ENCODE results near the gene CASQ1.

The CASQ1 gene

DNA sequence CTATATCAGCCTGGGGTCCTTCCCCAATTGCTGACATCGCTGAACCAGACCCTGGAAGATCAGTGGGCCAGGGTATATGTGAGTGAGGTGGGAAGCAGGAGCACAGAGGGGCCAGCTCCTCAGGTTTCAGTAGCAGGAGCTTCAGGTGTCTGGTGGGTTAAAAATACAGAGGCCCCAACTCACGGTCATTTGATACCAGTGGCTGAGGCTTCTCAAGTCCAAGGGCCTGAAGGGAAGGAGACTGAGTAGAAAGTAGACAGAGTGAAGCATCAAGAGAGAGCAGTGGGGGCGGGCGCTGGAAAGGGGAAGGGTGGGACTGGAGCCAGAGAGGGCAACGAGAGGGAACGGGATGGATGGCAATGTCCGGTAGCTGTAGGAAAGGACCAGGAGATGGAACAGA is 2.0 kb upstream of the CASQ1 start:
- TF ChIP-seq CTCF (IDR thresholded peaks at IDR 0.05; ENCODE audit: low read depth, low read length) (no peak), MYC (IDR thresholded peaks at IDR 0.05; ENCODE audit: low read depth, low read length) (no peak), POLR2A (IDR thresholded peaks at IDR 0.05; ENCODE audit: extremely low read depth, insufficient read length) (no peak), MAX (IDR thresholded peaks at IDR 0.05; ENCODE audit: low read depth, low read length) (no peak)
- DNase-seq (ENCODE audit: low read depth) = no peak

DNA sequence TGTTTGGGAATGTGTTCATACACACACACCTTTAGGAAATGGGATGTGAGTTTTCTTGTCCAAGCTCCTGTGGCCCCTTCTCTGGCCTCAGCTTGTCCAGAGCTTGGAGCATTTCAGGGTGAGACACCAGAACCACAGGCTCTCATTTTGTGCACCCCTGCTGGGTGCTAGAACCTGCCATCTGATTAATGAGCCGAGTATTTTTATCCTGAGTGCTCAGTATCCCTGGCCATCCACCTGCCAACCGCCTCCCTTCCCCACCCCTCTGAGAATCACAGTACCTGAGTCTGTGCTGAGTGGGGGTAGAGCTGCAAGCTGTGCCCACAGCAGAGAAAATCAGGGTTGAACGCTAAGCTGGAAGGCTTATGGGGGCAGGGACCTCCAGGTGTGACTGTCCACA is 1.4 kb downstream of the CASQ1 start:
- DNase-seq (ENCODE audit: low read depth) = no peak
- no peak for TF ChIP-seq MAX (IDR thresholded peaks at IDR 0.05; ENCODE audit: low read depth, low read length)
- TF ChIP-seq POLR2A (IDR thresholded peaks at IDR 0.05; ENCODE audit: extremely low read depth, insufficient read length) = no peak
- TF ChIP-seq MYC (IDR thresholded peaks at IDR 0.05; ENCODE audit: low read depth, low read length) = no peak
- TF ChIP-seq CTCF (IDR thresholded peaks at IDR 0.05; ENCODE audit: low read depth, low read length) = no peak

More for the DNA sequence above, 2.0 kb upstream of the CASQ1 start:
- no peak overlapping the region for H3K4me3 ChIP-seq (ENCODE audit: low read depth, low read length)

DNA sequence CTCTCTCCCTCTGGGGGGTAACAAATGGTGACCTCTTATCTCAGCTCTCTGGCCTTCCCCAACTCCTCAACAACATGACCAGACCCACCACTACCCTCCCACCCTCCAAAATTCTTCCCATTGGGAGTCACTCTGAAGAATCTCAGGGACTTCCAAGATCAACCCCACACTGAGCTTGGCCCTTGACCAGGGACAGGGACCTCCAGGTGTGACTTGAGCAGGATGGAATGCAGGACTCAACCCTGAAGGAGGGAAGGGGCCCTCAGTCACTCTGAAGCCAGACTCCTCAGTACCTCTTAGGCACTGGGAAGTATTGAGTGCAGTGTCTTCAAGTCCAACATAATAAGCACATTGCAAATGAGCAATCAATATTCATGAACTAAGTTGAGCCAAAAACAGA is 1.9 kb downstream of the CASQ1 start:
- TF ChIP-seq MAX (IDR thresholded peaks at IDR 0.05; ENCODE audit: low read depth, low read length) (no peak), MYC (IDR thresholded peaks at IDR 0.05; ENCODE audit: low read depth, low read length) (no peak), CTCF (IDR thresholded peaks at IDR 0.05; ENCODE audit: low read depth, low read length) (no peak), POLR2A (IDR thresholded peaks at IDR 0.05; ENCODE audit: extremely low read depth, insufficient read length) (no peak)
- no peak overlapping the region for H3K4me3 ChIP-seq (ENCODE audit: low read depth, low read length)
- DNase-seq (ENCODE audit: low read depth) = no peak

More for the DNA sequence above, 1.4 kb downstream of the CASQ1 start:
- no peak overlapping the region for H3K4me3 ChIP-seq (ENCODE audit: low read depth, low read length)

GRCh38 chr1:160193091-160193819 is 2.9 kb downstream of the CASQ1 start:
- H3K4me3 ChIP-seq (ENCODE audit: low read depth, low read length) = no peak overlapping the region
- TF ChIP-seq POLR2A (IDR thresholded peaks at IDR 0.05; ENCODE audit: extremely low read depth, insufficient read length) (no peak), CTCF (IDR thresholded peaks at IDR 0.05; ENCODE audit: low read depth, low read length) (peak; percentile 86), MYC (IDR thresholded peaks at IDR 0.05; ENCODE audit: low read depth, low read length) (peak; percentile 64), MAX (IDR thresholded peaks at IDR 0.05; ENCODE audit: low read depth, low read length) (peak; percentile 61)
- peak; percentile 82 for DNase-seq (ENCODE audit: low read depth)

GRCh38 chr1:160193832-160194736 is 3.7 kb downstream of the CASQ1 start:
- H3K4me3 ChIP-seq (ENCODE audit: low read depth, low read length) = no peak overlapping the region
- no peak for TF ChIP-seq POLR2A (IDR thresholded peaks at IDR 0.05; ENCODE audit: extremely low read depth, insufficient read length)
- no peak for TF ChIP-seq CTCF (IDR thresholded peaks at IDR 0.05; ENCODE audit: low read depth, low read length)
- no peak for TF ChIP-seq MYC (IDR thresholded peaks at IDR 0.05; ENCODE audit: low read depth, low read length)
- TF ChIP-seq MAX (IDR thresholded peaks at IDR 0.05; ENCODE audit: low read depth, low read length) = no peak
- peak; percentile 25 for DNase-seq (ENCODE audit: low read depth)
